Measurements from ENCODE around the gene NDUFB1.

NDUFB1 gene

GRCh38 chr14:92121670-92122350 is at the start of gene NDUFB1, which contains the start of gene CPSF2:
NDUFB1 (minus strand) TSS chr14:92121706; CDS start chr14:92117637, 4,069 bp downstream.
CPSF2 (plus strand) TSS chr14:92121969; CDS start chr14:92130985, 9,016 bp downstream.
- peak within 1 kb of the TSS; percentile 100 for H3K27ac Mint-ChIP-seq
- DNase-seq (peak; percentile 88 to 89), ATAC-seq (peak; percentile 94)
- peak within 1 kb of the TSS; percentile 97 to 99 for H3K4me3 Mint-ChIP-seq
- no peaks in the 10 kb centered on the region for H3K27me3 Mint-ChIP-seq
- H3K9me3 Mint-ChIP-seq, result no peaks in the 10 kb centered on the region
- peaks cover 39% of the 10 kb centered on the region for H3K4me1 Mint-ChIP-seq

GRCh38 chr14:92164958-92165357 is 43.5 kb upstream of the NDUFB1 start:
- Mint-ChIP-seq H3K4me3 (no peak overlapping the region), H3K4me1 (no peaks in the 10 kb centered on the region), H3K27me3 (no peaks in the 10 kb centered on the region), H3K27ac (no peak overlapping the region), H3K9me3 (peaks cover 0 to 9% of the 10 kb centered on the region in 2 donors)
- ATAC-seq (no peak), DNase-seq (no peak)

DNA sequence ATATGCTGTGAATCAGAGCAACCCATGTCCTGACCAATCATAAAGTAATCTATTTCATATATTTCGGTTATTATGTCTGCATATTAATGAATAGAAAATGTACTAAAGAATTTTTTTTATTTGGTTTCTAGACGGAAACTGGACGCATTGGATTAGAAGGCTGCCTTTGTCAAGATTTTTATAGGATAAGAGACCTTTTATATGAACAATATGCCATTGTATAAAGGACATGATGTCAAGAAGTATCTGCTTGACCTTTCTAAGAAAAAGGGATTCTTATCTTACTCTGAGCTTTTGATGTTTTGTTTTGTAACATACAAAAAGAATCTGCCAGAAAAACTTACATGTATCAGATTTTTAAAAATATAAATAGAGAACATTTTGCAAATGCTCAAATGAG is 40.0 kb upstream of the NDUFB1 start:
- Mint-ChIP-seq H3K27me3 (no peaks in the 10 kb centered on the region), H3K4me3 (no peak overlapping the region), H3K27ac (no peak overlapping the region), H3K4me1 (peaks cover 8% of the 10 kb centered on the region), H3K9me3 (peaks cover 0 to 9% of the 10 kb centered on the region in 2 donors)
- DNase-seq, result no peak
- ATAC-seq, result no peak

- ATAC-seq (no peak), DNase-seq (no peak)
- H3K9me3 Mint-ChIP-seq, result peaks cover 0 to 9% of the 10 kb centered on the region in 2 donors
- H3K27me3 Mint-ChIP-seq, result no peaks in the 10 kb centered on the region
- no peak overlapping the region for H3K4me3 Mint-ChIP-seq
- H3K4me1 Mint-ChIP-seq, result peaks cover 8% of the 10 kb centered on the region
- no peak overlapping the region for H3K27ac Mint-ChIP-seq
These were observed 39.1 kb upstream of the NDUFB1 start for GRCh38 chr14:92160619-92161018.

GRCh38 chr14:92154283-92154942 is 32.9 kb upstream of the NDUFB1 start:
- peaks cover 8% of the 10 kb centered on the region for H3K4me1 Mint-ChIP-seq
- no peak for ATAC-seq
- H3K27ac Mint-ChIP-seq, result no peak overlapping the region
- H3K4me3 Mint-ChIP-seq, result no peak overlapping the region
- no peaks in the 10 kb centered on the region for H3K27me3 Mint-ChIP-seq
- H3K9me3 Mint-ChIP-seq, result no peaks in the 10 kb centered on the region
- no peak for DNase-seq

DNA sequence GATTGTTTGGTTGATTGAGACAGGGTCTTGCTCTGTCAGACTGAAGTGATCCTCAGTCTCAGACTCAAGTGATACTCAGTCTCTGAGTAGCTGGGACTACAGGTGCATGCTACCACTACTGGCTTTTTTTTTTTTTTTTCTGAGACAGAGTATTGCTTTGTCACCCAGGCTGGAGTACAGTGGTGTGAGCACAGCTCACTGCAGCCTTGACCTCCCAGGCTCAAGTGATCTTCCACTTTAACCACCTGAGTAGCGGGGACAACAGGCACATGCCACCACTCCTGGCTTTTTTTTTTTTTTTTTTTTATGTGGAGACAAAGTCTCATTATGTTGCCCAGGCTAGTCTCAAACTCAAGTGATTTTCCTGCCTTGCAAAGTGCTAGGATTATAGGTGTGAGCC is 32.1 kb upstream of the NDUFB1 start:
- ATAC-seq, result no peak
- Mint-ChIP-seq H3K27me3 (no peaks in the 10 kb centered on the region), H3K4me3 (no peak overlapping the region), H3K4me1 (peaks cover 8% of the 10 kb centered on the region), H3K9me3 (no peaks in the 10 kb centered on the region), H3K27ac (peak overlapping the region in 1 of 2 donors; percentile 40)
- DNase-seq, result no peak

GRCh38 chr14:92144708-92145107 is 23.2 kb upstream of the NDUFB1 start:
- no peak overlapping the region for H3K27ac Mint-ChIP-seq
- DNase-seq, result no peak

GRCh38 chr14:92143962-92144361 is 22.5 kb upstream of the NDUFB1 start:
- no peaks in the 10 kb centered on the region for H3K27me3 Mint-ChIP-seq
- H3K4me1 Mint-ChIP-seq, result no peaks in the 10 kb centered on the region
- H3K4me3 Mint-ChIP-seq, result no peak overlapping the region
- H3K9me3 Mint-ChIP-seq, result no peaks in the 10 kb centered on the region
- H3K27ac Mint-ChIP-seq, result peak overlapping the region in 1 of 2 donors; percentile 73
- no peak for ATAC-seq
- no peak for DNase-seq

More at GRCh38 chr14:92144708-92145107, 23.2 kb upstream of the NDUFB1 start:
- no peaks in the 10 kb centered on the region for H3K4me1 Mint-ChIP-seq
- ATAC-seq, result no peak
- no peaks in the 10 kb centered on the region for H3K9me3 Mint-ChIP-seq
- no peak overlapping the region for H3K4me3 Mint-ChIP-seq
- H3K27me3 Mint-ChIP-seq, result no peaks in the 10 kb centered on the region

- DNase-seq, result no peak
- Mint-ChIP-seq H3K9me3 (no peaks in the 10 kb centered on the region), H3K4me1 (no peaks in the 10 kb centered on the region), H3K27ac (no peak overlapping the region), H3K27me3 (no peaks in the 10 kb centered on the region), H3K4me3 (no peak overlapping the region)
- no peak for ATAC-seq
These were observed 21.8 kb upstream of the NDUFB1 start for GRCh38 chr14:92143309-92143708.

DNA sequence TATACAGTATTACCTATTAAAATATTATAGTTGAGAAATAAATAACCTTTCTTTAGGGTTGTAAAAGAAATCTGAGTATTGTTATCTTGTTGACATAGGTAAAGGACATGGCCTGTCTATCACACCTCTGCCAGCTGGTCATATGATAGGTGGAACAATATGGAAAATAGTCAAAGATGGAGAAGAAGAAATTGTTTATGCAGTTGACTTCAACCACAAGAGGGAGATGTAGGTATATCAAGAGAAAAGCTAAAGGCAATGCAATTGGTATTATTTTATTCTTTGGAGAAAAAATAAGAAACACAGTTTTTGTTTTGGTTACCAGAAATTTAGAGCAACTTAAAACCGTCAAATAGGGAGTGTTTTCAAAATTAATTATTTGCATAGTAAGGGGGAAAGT is 13.8 kb upstream of the NDUFB1 start:
- H3K9me3 Mint-ChIP-seq, result no peaks in the 10 kb centered on the region
- no peaks in the 10 kb centered on the region for H3K4me1 Mint-ChIP-seq
- H3K27ac Mint-ChIP-seq, result no peak overlapping the region
- DNase-seq, result no peak
- ATAC-seq, result no peak
- no peaks in the 10 kb centered on the region for H3K27me3 Mint-ChIP-seq
- H3K4me3 Mint-ChIP-seq, result no peak overlapping the region

DNA sequence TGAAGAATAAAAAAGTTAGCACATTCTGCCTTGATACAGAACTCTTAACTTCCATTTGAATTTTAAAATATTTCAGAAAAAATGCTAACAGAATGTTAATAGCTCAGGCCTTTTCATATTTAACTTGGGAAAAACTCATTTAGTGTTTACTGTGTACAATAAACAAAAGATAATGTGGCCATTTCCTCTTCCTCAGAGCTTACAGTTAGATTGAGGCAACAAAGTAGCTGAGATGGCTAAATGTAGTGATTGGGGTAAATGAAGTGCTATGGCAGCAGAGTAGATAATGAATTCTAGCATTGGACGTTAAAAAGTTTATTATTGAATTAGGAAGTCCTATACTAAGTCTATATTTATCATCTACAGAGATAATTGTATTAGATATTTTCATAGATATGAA is 12.9 kb upstream of the NDUFB1 start:
- ATAC-seq (no peak), DNase-seq (no peak)
- Mint-ChIP-seq H3K27ac (no peak overlapping the region), H3K4me1 (peaks cover 4% of the 10 kb centered on the region), H3K9me3 (no peaks in the 10 kb centered on the region), H3K27me3 (no peaks in the 10 kb centered on the region), H3K4me3 (no peak overlapping the region)

GRCh38 chr14:92122761-92123160 is 1.3 kb upstream of the NDUFB1 start:
- ATAC-seq, result no peak
- H3K27me3 Mint-ChIP-seq, result no peaks in the 10 kb centered on the region
- H3K9me3 Mint-ChIP-seq, result no peaks in the 10 kb centered on the region
- peaks cover 46% of the 10 kb centered on the region for H3K4me1 Mint-ChIP-seq
- DNase-seq, result no peak
- peak overlapping the region; percentile 100 for H3K27ac Mint-ChIP-seq
- peak overlapping the region; percentile 97 to 99 for H3K4me3 Mint-ChIP-seq

GRCh38 chr14:92122351-92122677 is 808 bp upstream of the NDUFB1 start:
- DNase-seq (no peak), ATAC-seq (peak; percentile 24)
- Mint-ChIP-seq H3K9me3 (no peaks in the 10 kb centered on the region), H3K4me1 (peaks cover 41% of the 10 kb centered on the region), H3K27me3 (no peaks in the 10 kb centered on the region), H3K4me3 (peak overlapping the region; percentile 97 to 99), H3K27ac (peak overlapping the region; percentile 100)

DNA sequence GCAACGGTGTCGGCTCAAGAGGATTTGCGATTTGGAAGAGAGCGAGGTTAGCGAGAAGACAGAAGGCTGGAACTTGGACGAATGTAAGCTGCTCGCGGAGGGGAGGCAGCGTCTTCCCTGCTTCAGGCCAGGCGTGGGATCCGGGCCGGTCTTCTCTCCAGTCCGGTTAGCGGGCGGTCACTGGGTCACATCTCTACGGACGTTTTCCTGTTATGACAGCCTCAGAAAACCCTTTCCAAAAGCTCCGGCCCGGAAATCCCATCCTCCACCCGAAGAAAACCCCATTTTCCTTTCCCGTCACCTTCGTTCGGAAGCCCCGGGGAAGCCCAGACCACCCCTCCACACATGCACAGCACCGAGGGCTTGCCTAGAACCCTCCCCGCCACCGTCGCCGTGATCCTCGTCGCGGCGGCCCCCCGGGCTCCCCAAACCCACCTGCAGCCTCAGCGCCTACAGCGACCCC is 268 bp downstream of the NDUFB1 start:
- H3K27me3 Mint-ChIP-seq, result no peaks in the 10 kb centered on the region
- ATAC-seq (peak; percentile 45), DNase-seq (no peak)

DNA sequence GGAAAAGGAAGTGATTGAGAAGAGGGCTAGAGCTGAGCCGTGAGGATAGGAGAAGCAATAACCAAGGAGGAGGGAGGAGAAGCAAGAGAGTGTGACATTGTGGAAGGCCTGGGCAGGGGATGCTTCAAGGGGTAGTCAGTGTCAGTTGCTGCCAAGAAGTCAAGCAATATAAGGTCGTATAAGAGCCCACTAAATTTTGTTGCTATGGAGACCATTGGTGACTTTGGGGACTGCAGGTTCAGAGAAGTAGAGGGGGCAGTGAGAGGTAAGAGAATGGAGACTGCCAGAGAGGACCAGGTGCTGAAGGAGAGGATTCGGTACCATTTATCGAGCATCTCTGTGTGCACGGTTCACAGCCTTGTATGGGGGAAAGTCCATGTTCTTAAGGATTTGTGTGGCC is 12.0 kb downstream of the NDUFB1 start:
- H3K27ac Mint-ChIP-seq, result no peak overlapping the region
- no peak for DNase-seq
- no peaks in the 10 kb centered on the region for H3K27me3 Mint-ChIP-seq
- no peaks in the 10 kb centered on the region for H3K9me3 Mint-ChIP-seq
- H3K4me3 Mint-ChIP-seq, result peak overlapping the region in 1 of 2 donors; percentile 1
- no peak for ATAC-seq
- peaks cover 39% of the 10 kb centered on the region for H3K4me1 Mint-ChIP-seq

More for the DNA sequence above, 268 bp downstream of the NDUFB1 start:
- H3K27ac Mint-ChIP-seq, result peak overlapping the region; percentile 100
- H3K9me3 Mint-ChIP-seq, result no peaks in the 10 kb centered on the region
- peaks cover 40% of the 10 kb centered on the region for H3K4me1 Mint-ChIP-seq
- peak overlapping the region; percentile 97 to 99 for H3K4me3 Mint-ChIP-seq

All from stimulated activated naive CD8-positive, alpha-beta T cell treated with anti-CD3 and anti-CD28 coated beads, Interleukin-15, amount 100 ng/mL, for 72 hours (primary cell).